SK-N-SH (cell line): ENCODE measurements around the gene NFYA. TPM values are rescaled to one million over a fixed set of nuclear protein-coding genes. Genes with fewer than 3 reads are reported as not detected.

Experiments
- CTCF ChIA-PET: fragments of 300-600, 350-600 bp; formaldehyde crosslinking; extraction: SDS; loops from one replicate; lab custom pipeline; 2021; lab: Yijun Ruan, JAX
- POLR2A ChIA-PET: fragments of 350-600 bp; sonication (Branson Sonifier 250); formaldehyde crosslinking; extraction: SDS; loops from one replicate; lab custom pipeline; 2020; ENCODE audit warnings: antibody characterized with exemption, inconsistent platforms; lab: Yijun Ruan, JAX
- DNase-seq: peaks from one replicate; pipeline ENCODE4 v3.0.0; 2012
- H2AFZ ChIP-seq: fragments of 200-600 bp; sonication (generic); 2 replicates; pipeline ENCODE4 v1.8.1; 2016; ENCODE audit warnings: antibody characterized with exemption, mild to moderate bottlenecking, low read depth
- H3F3A ChIP-seq: fragments of 200-600 bp; sonication (generic); replicated peaks from 2 replicates; pipeline ENCODE3; 2016; ENCODE audit warnings: antibody characterized with exemption, mild to moderate bottlenecking; ENCODE audit not compliant: insufficient read depth
- H3K27ac ChIP-seq, 2 experiments: fragments of 200-500 bp in 1 of 2; fragments of 200-600 bp in 1 of 2; sonication (Bioruptor generic) in 1 of 2; sonication (generic), shearing (Covaris generic) in 1 of 2; 2 replicates each; pipeline versions ENCODE4 v1.5.1 to v1.6.1; 2014 to 2016; ENCODE audit warnings: low read depth in 2 of 2, inconsistent platforms in 1 of 2, low read length in 1 of 2, mild to moderate bottlenecking in 1 of 2, mixed read lengths in 1 of 2
- H3K27me3 ChIP-seq: fragments of 200-600 bp; sonication (generic), shearing (Covaris generic); 2 replicates; pipeline ENCODE4 v1.6.1; 2016; ENCODE audit warnings: mixed run types; ENCODE audit not compliant: insufficient read depth
- H3K36me3 ChIP-seq, 2 experiments: fragments of 200-500 bp in 1 of 2; fragments of 200-600 bp in 1 of 2; sonication (Bioruptor generic) in 1 of 2; sonication (generic) in 1 of 2; replicated peaks in 1 of 2; 2 replicates each; pipeline versions ENCODE3 to v1.5.1; 2014 to 2016; ENCODE audit warnings: low read length in 1 of 2, mild to moderate bottlenecking in 1 of 2; ENCODE audit not compliant: insufficient read depth in 2 of 2, control insufficient read depth in 1 of 2
- H3K4me1 ChIP-seq, 2 experiments: fragments of 200-500 bp in 1 of 2; fragments of 200-600 bp in 1 of 2; sonication (Bioruptor generic) in 1 of 2; sonication (generic), shearing (Covaris generic) in 1 of 2; 2 replicates each; pipeline versions ENCODE4 v1.5.1 to v1.6.1; 2014 to 2016; ENCODE audit warnings: low read depth in 1 of 2, low read length in 1 of 2, mixed run types in 1 of 2; ENCODE audit not compliant: insufficient read depth in 2 of 2, control insufficient read depth in 1 of 2
- H3K4me2 ChIP-seq: fragments of 200-600 bp; sonication (generic), shearing (Covaris generic); 2 replicates; pipeline ENCODE4 v1.6.1; 2017; ENCODE audit warnings: mixed run types
- H3K4me3 ChIP-seq, 2 experiments: fragments of 200-500 bp in 1 of 2; fragments of 200-600 bp in 1 of 2; sonication (Bioruptor generic) in 1 of 2; sonication (generic), shearing (Covaris generic) in 1 of 2; 2 replicates each; pipeline versions ENCODE4 v1.5.1 to v1.8.1; 2014 to 2016; ENCODE audit warnings: low read depth in 2 of 2, inconsistent platforms in 1 of 2, low read length in 1 of 2, mild to moderate bottlenecking in 1 of 2, mixed read lengths in 1 of 2, moderate library complexity in 1 of 2
- H3K79me2 ChIP-seq: fragments of 200-600 bp; sonication (generic); 2 replicates; pipeline ENCODE4 v1.8.1; 2017; ENCODE audit warnings: mild to moderate bottlenecking; ENCODE audit not compliant: insufficient read depth
- H3K9ac ChIP-seq: fragments of 200-600 bp; sonication (generic); 2 replicates; pipeline ENCODE4 v1.6.1; 2017; ENCODE audit warnings: mixed run types
- H3K9me2 ChIP-seq: fragments of 200-600 bp; sonication (generic); 2 replicates; pipeline ENCODE4 v1.6.1; 2017; ENCODE audit warnings: mixed run types
- H3K9me3 ChIP-seq: fragments of 200-600 bp; sonication (generic); 2 replicates; pipeline ENCODE4 v1.6.1; 2017; ENCODE audit warnings: mixed run types, mild to moderate bottlenecking, moderate library complexity
- H4K20me1 ChIP-seq: fragments of 200-600 bp; sonication (generic); 2 replicates; pipeline ENCODE4 v1.6.1; 2017; ENCODE audit warnings: mild to moderate bottlenecking, mixed run types; ENCODE audit not compliant: insufficient read depth
- CTCF ChIP-seq: fragments of 200-600 bp; sonication (generic); IDR thresholded peaks from 2 replicates; pipeline ENCODE4 v1.6.1; 2017; ENCODE audit warnings: antibody characterized with exemption, mild to moderate bottlenecking, moderate library complexity
- ELF1 ChIP-seq: IDR thresholded peaks from 2 replicates; pipeline ENCODE4 v1.4.0; 2012
- EP300 ChIP-seq, 2 experiments: IDR thresholded peaks; 2 replicates each; pipeline versions ENCODE4 v1.4.0 to v1.6.1; 2012; ENCODE audit warnings: borderline replicate concordance in 1 of 2, low read depth in 1 of 2, low read length in 1 of 2
- FOXM1 ChIP-seq: IDR thresholded peaks from 2 replicates; pipeline ENCODE4 v1.4.0; 2012; ENCODE audit warnings: low read depth, mild to moderate bottlenecking
- JUND ChIP-seq: IDR thresholded peaks from 2 replicates; pipeline ENCODE4 v1.4.0; 2012
- NRF1 ChIP-seq: IDR thresholded peaks from 2 replicates; pipeline ENCODE4 v1.6.1; 2012; ENCODE audit warnings: low read depth, mild to moderate bottlenecking, low read length
- RAD21 ChIP-seq: IDR thresholded peaks from 2 replicates; pipeline ENCODE4 v1.6.1; 2012; ENCODE audit warnings: mild to moderate bottlenecking, low read length
- RCOR1 ChIP-seq: fragments of 150-350 bp; IDR thresholded peaks from 2 replicates; pipeline ENCODE4 v1.6.1; 2017; ENCODE audit warnings: antibody characterized with exemption, low read length
- REST ChIP-seq: IDR thresholded peaks from 2 replicates; pipeline ENCODE4 v1.6.1; 2012; ENCODE audit warnings: mild to moderate bottlenecking, low read depth, low read length, moderate library complexity
- RFX5 ChIP-seq: IDR thresholded peaks from 2 replicates; pipeline ENCODE4 v1.6.1; 2012; ENCODE audit warnings: mild to moderate bottlenecking, improper control_type of control experiment, low read length
- TEAD4 ChIP-seq: IDR thresholded peaks from 2 replicates; pipeline ENCODE4 v1.4.0; 2012; ENCODE audit warnings: mild to moderate bottlenecking, borderline replicate concordance; ENCODE audit not compliant: insufficient read depth
- USF1 ChIP-seq: IDR thresholded peaks from 2 replicates; pipeline ENCODE4 v1.4.0; 2012; ENCODE audit warnings: low read depth, borderline replicate concordance
- WGBS: methylation state at CpG from one replicate; pipeline ENCODE4 v1.1.6; 2017; ENCODE audit warnings: low lambda C conversion rate; 5-methylcytosine and 5-hydroxymethylcytosine counted together
- polyA plus RNA-seq, 3 experiments: library from polyadenylated mRNA; depleted of rRNA; stranded (reverse); fragments of >200 nt; gene quantifications; 2 replicates each; pipeline ENCODE4 v1.2.3, GENCODE V29; 2012

NFYA gene
- polyA plus RNA-seq, 1 of the 3 experiments (the other 2 are of a cell fraction), result 6.8 TPM

- TF ChIP-seq USF1, result no peak
- TF ChIP-seq RCOR1, result no peak
- no peak for TF ChIP-seq FOXM1
- TF ChIP-seq TEAD4, result no peak
- no peak for TF ChIP-seq ELF1
- TF ChIP-seq REST, result no peak
- no peak for TF ChIP-seq EP300 (IDR thresholded peaks at IDR 0.05; ENCODE audit: borderline replicate concordance in 1 of 2, low read depth in 1 of 2, low read length in 1 of 2)
- TF ChIP-seq RFX5, result no peak
- no peak for TF ChIP-seq NRF1
Observed at GRCh38 chr6:41038205-41038604, 34.6 kb upstream of the NFYA start (continued).

GRCh38 chr6:41039060-41039998 lies 33.4 kb upstream of the NFYA start, which contains the start of gene UNC5CL:
TSS of gene UNC5CL (minus strand) at chr6:41039221. CDS start at chr6:41035074, 4,147 bp downstream.
- H4K20me1 ChIP-seq, result no peaks in the 10 kb centered on the region
- ChIA-PET POLR2A (interaction anchor here (1.3 kb wide), 1 partner anchor 9 kb away, joined by 5 read pairs; no protein-coding TSS in a partner anchor), CTCF (interaction anchor here (1.3 to 4.2 kb wide), 7 partner anchors 11 to 1058 kb away, joined by 3 to 30 read pairs (median 4); partner anchors contain the start of gene APOBEC2)
- H3K9ac ChIP-seq, result no peak within 1 kb of the TSS
- no peaks in the 10 kb centered on the region for H3K27me3 ChIP-seq
- no peaks in the 10 kb centered on the region for H3K9me2 ChIP-seq
- H3K4me2 ChIP-seq, result no peak within 1 kb of the TSS
- H3K4me3 ChIP-seq, result no peak within 1 kb of the TSS
- WGBS, result 72% methylated on average over 8 of the region's 10 CpGs
- no peaks in the 10 kb centered on the region for H3K9me3 ChIP-seq
- no peaks in the 10 kb centered on the region for H3K36me3 ChIP-seq
- H3K79me2 ChIP-seq, result no peaks in the 10 kb centered on the region
- H3K27ac ChIP-seq, result no peak within 1 kb of the TSS
- H3K4me1 ChIP-seq, result no peaks in the 10 kb centered on the region; a peak in 1 of 4 replicates
- no peak within 1 kb of the TSS for H2AFZ ChIP-seq
- no peaks in the 10 kb centered on the region for H3F3A ChIP-seq
- peak; percentile 45 for DNase-seq
- TF ChIP-seq RAD21 (0 out of 2 replicates have a peak, but pooled peaks have one; percentile 15), JUND (no peak), CTCF (peak; percentile 63), REST (no peak)
- TF ChIP-seq, all 33 proteins: peak for 2
